GM12801 (cell line): ENCODE measurements around the gene TEX22.

Experiments
- TF ChIP-seq, protein P1 (sequence below): IDR thresholded peaks from one replicate; pipeline ENCODE4 v1.5.1; 2011; ENCODE audit warnings: control low read depth; ENCODE audit not compliant: insufficient read length; ENCODE audit errors: extremely low read depth

Gene TEX22

DNA sequence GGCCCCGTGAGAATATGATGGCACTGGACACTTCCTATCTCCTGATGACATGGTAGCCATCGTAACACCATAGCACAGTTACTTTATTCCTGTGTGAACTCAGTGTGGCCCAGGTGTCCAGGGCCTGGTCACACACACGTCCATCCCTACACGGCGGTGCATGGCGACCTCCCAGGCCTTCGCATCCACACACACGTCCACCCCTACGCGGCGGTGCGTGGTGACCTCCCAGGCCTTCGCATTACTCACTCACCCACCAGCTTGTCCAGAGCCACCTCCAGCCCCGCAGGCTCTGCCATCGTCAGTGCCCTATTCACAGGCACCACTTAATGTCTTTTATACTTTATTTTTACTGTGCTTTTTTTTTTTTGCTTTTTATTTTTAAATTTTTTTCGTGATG lies 39.4 kb upstream of the TEX22 start:
- TF ChIP-seq, protein P1, sequence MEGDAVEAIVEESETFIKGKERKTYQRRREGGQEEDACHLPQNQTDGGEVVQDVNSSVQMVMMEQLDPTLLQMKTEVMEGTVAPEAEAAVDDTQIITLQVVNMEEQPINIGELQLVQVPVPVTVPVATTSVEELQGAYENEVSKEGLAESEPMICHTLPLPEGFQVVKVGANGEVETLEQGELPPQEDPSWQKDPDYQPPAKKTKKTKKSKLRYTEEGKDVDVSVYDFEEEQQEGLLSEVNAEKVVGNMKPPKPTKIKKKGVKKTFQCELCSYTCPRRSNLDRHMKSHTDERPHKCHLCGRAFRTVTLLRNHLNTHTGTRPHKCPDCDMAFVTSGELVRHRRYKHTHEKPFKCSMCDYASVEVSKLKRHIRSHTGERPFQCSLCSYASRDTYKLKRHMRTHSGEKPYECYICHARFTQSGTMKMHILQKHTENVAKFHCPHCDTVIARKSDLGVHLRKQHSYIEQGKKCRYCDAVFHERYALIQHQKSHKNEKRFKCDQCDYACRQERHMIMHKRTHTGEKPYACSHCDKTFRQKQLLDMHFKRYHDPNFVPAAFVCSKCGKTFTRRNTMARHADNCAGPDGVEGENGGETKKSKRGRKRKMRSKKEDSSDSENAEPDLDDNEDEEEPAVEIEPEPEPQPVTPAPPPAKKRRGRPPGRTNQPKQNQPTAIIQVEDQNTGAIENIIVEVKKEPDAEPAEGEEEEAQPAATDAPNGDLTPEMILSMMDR = no peak

DNA sequence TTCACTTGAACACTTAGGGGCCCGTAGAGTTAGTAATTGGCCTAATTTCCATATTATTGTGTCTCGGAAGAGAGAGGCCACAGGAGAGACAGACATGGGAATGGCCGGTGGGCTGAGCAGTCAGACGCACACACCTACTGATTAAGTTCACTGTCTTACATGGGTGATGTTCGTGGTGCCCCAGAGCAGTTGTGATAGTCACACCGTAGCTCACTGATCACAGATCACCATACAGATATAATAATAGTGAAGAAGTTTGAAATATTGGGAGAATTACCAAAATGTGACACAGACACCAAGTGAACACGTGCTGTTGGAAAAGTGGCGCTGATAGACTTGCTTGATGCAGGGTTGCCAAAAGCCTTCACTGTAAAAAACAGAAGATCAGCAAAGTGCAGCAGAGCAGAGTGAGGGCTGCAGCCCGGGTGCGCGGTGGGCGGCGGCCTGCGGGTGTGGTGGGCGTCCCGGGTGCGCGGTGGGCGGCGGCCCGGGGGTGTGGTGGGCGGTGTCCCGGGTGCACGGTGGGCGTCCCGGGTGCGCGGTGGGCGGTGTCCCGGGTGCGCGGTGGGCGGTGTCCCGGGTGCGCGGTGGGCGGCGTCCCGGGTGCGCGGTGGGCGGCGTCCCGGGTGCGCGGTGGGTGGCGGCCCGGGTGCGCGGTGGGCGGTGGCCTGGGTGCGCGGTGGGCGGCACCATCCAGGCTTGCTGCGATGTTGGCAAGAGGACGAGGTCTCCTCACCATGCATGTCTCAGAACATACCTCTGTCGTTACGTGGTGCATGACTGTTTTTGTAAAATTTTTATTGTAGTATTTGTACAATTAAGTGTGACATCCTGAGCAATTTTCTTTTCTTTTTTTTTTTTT lies 34.3 kb upstream of the TEX22 start:
- TF ChIP-seq, protein P1 = no peak

DNA sequence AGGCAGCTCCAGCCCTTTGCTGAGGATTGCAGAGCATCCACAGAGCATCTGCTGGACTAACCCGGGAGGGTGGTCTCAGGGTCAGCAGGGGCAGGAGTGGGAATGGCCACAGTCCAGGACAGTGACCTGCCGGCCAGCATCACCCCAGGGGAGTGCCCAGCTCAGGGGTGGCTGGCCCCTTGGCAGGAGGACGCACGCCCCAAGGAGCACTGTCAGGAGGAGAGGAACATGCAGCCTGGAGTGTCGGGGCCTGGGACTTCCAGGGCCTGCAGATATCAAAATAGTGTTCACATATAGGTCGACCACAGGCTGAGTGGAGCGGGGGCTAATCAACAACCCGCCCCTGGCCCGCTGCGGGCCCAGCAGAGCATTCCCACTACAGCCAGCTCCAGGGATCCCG lies 33.2 kb upstream of the TEX22 start:
- TF ChIP-seq, protein P1 = no peak

DNA sequence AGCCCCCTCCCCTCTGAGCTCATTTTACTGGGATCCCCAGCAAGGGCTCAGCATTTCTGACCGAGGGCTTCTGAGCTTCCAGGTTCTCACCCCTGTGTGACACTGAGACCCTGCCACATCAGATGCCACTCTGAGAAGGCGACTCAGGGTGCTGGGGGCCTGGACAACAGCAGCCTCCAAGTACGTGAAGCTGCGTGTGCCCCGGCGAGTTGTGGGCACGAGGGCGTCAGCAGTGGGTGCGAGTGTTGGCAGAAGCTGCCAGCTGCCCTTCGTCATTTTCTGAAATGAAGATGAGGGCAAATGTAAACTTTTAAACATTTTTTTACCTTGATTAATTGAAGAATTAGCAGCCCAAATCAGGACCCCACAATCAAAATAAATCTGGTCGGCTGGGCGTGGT lies 32.7 kb upstream of the TEX22 start:
- TF ChIP-seq, protein P1 = no peak

DNA sequence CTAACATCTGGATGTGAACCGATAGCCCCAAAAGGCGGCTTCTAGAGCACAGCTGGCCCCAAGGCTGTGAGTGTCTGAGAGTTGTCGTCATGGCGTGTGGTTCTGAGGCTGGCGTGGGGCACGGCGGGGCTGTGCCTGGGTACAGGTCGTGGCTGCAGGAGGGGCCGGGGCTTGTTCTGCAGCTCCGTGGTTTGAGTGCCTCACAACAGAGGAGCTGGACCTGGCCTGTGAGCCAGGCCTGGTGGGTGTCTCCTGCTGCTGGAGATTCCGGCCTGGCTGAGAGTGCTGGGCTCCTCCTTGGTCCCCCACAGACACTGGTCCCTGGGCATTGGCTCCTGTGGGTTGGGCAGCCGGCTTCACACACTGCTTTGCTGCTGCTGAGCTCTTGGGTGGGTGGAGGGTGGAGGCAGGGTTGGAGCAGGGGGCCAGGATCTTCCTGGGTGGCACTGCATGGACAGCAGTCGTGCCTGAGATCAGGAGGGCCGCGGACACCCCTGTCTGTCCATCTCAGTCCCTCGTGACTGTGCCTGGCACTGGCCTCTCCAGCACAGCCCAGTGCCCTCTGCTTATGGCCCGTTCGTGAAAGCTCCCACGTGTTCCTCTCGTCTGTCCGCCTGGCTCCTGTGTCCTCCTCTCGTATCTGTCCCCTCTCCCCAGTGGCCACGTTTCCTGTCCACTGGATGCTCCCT lies 31.8 kb upstream of the TEX22 start:
- TF ChIP-seq, protein P1 = no peak

DNA sequence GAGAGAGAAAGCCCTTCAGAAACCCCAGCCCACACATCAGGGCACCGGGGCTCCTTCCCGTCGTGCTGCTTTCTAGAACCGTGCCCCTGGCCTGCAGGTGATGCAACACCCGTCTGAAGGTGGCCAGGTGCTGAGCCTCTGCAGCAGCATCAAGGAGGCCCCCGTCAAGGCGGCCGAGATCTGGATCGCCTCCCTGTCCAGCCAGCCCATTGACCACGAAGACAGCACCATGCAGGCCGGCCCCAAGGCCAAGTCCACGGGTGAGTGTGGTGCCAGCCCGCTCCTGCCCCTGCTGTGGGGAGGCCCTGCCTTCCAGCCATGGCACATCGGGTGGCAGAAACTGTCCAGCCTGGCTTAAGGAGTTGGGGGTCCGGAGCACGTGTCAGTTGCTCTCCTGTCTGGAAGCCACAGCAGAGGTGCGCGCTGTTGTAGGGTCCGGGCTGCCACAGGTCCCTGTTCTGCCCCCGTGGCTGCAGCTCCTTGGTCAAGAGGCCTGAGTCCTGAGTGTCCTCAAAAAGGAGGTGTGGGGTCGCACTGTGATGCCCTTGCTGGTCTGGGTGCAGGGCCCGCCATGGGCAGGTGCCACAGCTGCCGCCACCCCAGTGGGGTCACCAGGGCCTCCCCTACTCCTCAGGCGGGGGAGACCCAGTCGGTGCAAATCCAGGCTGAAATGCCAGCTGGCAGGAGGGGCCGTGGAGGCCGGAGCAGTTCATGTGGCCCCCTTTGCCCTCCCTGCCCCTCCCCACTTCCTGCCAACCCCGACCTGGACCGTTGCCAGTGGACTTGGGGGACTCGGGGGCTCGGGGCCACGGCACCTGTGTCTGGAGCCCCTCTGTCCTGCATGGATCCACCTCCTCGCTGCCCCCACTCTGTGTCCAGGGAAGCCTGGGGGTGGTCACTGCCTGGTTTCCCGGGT lies 31.0 kb upstream of the TEX22 start:
- TF ChIP-seq, protein P1 = no peak

DNA sequence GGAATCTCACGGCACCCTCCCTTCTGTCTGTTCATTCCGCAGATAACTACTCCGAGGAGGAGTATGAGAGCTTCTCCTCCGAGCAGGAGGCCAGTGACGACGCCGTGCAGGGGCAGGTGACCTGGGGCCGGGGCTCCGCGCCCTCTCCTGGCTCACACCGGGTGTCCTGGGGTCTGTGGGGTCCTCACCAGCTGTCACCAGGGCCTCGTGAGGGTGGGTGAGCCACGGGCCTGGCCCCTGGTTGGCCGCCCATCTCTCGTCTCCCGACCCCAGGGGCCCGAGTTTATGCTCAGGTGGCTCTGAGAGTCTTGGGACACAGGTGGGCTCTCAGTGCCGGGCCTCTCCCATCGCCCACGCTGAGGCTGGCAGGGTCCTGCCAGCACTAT lies 30.3 kb upstream of the TEX22 start:
- TF ChIP-seq, protein P1 = no peak
